GM10266 (cell line): ENCODE results near the gene CEP55.

Source experiments
- DNase-seq: peaks from one replicate; pipeline ENCODE4 v3.0.0; 2012; ENCODE audit errors: extremely low spot score
- CTCF ChIP-seq: IDR thresholded peaks from 2 replicates; pipeline ENCODE4 v1.5.1; 2012; ENCODE audit warnings: mild to moderate bottlenecking, low read depth; ENCODE audit not compliant: control insufficient read depth, insufficient read depth; ENCODE audit errors: missing control alignments

CEP55 gene

DNA sequence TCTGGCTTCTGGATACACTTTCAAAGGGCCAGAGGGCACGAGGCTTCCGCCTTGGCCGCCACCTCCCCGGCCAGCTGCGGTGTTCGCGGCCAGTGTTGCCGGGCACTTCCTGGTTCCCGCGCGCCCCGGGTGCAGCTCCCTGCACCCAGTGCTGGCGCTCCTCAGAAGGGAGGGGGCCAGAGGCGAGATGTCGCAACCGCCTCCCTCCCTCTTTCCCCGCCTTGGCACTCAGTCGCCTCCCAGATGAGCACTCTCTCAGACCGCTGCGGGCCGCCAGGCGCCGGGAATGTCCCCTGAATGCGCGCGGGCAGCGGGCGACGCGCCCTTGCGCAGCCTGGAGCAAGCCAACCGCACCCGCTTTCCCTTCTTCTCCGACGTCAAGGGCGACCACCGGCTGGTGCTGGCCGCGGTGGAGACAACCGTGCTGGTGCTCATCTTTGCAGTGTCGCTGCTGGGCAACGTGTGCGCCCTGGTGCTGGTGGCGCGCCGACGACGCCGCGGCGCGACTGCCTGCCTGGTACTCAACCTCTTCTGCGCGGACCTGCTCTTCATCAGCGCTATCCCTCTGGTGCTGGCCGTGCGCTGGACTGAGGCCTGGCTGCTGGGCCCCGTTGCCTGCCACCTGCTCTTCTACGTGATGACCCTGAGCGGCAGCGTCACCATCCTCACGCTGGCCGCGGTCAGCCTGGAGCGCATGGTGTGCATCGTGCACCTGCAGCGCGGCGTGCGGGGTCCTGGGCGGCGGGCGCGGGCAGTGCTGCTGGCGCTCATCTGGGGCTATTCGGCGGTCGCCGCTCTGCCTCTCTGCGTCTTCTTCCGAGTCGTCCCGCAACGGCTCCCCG is 70.2 kb downstream of the CEP55 start, which contains the start of gene FFAR4:
TSS of gene FFAR4 (plus strand) at position 231 of the 842 bp plus-strand sequence. CDS start at position 287, 56 bp downstream.
- TF ChIP-seq CTCF, result no peak
- DNase-seq, result no peak

DNA sequence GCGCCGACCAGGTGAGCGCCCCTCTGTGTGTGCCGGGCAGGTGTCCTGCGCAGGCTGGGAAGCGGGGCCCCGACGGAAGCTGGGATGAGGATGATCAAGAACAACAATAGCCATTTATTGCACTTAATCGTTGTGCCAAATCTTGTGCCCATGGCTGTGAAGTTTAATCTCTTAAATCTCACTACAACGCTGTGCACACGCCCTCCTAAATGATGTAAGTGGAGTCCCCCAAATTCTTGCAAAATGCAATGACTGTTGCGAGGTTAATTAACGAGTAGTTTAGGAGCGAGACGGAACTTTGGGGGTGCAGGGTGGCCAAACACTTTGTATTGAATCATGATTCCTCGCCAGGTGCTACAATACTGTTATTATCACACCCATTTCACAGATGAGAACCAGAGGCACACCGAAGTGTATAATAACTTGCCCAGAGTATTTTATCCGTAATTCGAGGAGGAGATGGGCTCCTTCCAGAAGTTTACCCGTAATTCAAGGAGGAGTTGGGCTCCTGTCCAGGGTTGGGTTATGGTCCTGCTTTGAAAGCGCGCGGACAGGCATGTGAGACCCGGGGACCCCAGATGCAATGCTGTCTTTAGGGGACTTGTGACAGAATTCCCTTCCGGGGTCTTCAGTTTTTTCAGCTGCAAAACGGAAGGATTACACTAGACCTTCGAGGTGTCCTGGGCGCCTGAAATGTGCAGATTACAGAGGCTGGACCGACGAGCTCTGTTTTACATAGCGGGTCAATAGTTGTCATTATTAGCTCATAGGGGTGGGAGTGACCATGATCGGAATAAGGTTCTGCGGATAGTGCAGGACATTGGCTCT is 71.1 kb downstream of the CEP55 start:
- DNase-seq, result no peak
- no peak for TF ChIP-seq CTCF

GRCh38 chr10:93568105-93568390 is 71.6 kb downstream of the CEP55 start:
- no peak for TF ChIP-seq CTCF
- no peak for DNase-seq

GRCh38 chr10:93570383-93570782 is 74.0 kb downstream of the CEP55 start:
- DNase-seq, result no peak
- no peak for TF ChIP-seq CTCF

- DNase-seq, result no peak
- TF ChIP-seq CTCF, result no peak
These were observed 76.2 kb downstream of the CEP55 start for GRCh38 chr10:93572606-93573005.

- no peak for TF ChIP-seq CTCF
- no peak for DNase-seq
These were observed 76.9 kb downstream of the CEP55 start for GRCh38 chr10:93573051-93573909.

GRCh38 chr10:93573924-93574323 is 77.5 kb downstream of the CEP55 start:
- no peak for TF ChIP-seq CTCF
- DNase-seq, result no peak
